ENCODE results near the gene TIMM44. TPM values are rescaled to one million over a fixed set of nuclear protein-coding genes. Genes with fewer than 3 reads are reported as not detected.
A peak's percentile ranks its signal among the peaks of the same experiment; 100 is the strongest.

The TIMM44 gene
- total RNA-seq, 1 donor from 2014 or later, result 151 TPM

DNA sequence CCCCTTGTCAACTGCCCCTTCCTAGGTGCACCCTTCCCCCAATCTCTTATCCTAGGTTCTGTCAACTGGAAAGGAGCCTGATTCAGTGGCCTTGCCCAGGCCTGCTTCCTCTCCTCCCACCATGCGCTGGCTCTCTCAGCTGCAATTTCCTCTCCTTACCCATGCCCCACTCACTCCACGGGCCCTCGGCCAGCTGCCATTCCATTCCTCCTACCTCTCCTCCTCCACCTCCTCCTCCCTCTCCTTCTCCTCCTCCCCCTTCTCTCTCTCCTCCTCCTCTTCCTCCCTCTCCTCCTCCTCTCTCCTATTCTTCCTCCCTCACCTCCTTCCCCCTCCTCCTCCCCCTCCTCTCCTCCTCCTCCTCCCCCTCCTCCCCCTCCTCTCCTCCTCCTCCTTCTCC lies 9.6 kb upstream of the TIMM44 start:
- Histone ChIP-seq H3K27me3 (no peaks in the 10 kb centered on the region), H3K36me3 (no peaks in the 10 kb centered on the region), H3K9me3 (no peaks in the 10 kb centered on the region), H3K27ac (no peak overlapping the region), H3K4me1 (no peaks in the 10 kb centered on the region), H3K4me3 (no peak overlapping the region)
- TF ChIP-seq CTCF (IDR thresholded peaks at IDR 0.05), result no peak
- no peak for DNase-seq (ENCODE audit: low spot score in 2 of 2)
- intact Hi-C loops (cut with DNase I), result no loop called here

GRCh38 chr19:7947939-7948338 lies 4.5 kb upstream of the TIMM44 start:
- intact Hi-C loops (cut with DNase I), result no loop called here
- TF ChIP-seq CTCF (IDR thresholded peaks at IDR 0.05), result no peak
- no peak for DNase-seq (ENCODE audit: low spot score in 2 of 2)
- no peak overlapping the region for H3K27ac ChIP-seq
- no peak overlapping the region for H3K4me3 ChIP-seq
- H3K27me3 ChIP-seq, result no peaks in the 10 kb centered on the region
- H3K9me3 ChIP-seq, result no peaks in the 10 kb centered on the region
- no peaks in the 10 kb centered on the region for H3K36me3 ChIP-seq
- H3K4me1 ChIP-seq, result peaks cover 0 to under 1% of the 10 kb centered on the region in 2 donors

DNA sequence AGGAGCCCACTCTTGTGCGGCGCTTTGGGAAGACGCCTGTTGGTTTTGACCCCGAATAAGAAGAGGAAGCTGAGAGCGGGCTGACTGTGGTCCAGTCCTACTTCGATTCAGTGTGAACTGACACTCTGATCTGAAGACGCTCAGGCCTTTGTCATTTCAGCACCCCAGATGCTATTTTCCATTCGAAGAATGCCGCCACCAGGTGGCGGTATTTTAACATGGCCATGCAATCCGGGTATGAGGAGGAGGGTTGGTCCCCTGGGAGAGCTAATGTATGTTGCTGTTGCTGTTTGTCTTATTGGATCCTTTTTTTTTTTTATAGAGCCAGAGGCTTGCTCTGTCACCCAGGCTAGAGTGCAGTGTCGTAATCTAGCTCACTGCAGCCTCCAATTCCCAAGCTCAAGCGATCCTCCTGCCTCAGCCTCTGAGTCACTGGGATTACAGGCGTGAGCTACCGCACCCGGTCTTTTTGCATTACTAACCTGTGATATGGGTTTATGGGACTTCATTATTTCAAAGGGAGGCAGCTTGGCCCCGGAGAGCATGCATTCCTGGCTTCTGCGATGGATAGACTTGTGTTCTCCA lies 803 bp upstream of the TIMM44 start:
- H3K27me3 ChIP-seq, result no peaks in the 10 kb centered on the region
- DNase-seq (ENCODE audit: low spot score in 2 of 2), result peak; percentile 57 to 93
- intact Hi-C loops (cut with DNase I), result loop anchor here (1.0 to 2.0 kb wide), 2 partner anchors 58 to 309 kb away; no protein-coding TSS in a partner anchor
- peak overlapping the region; percentile 68 to 78 for H3K27ac ChIP-seq
- peak overlapping the region; percentile 56 to 72 for H3K4me3 ChIP-seq
- H3K36me3 ChIP-seq, result peaks cover 10 to 13% of the 10 kb centered on the region in 2 donors
- H3K9me3 ChIP-seq, result no peaks in the 10 kb centered on the region
- TF ChIP-seq CTCF (IDR thresholded peaks at IDR 0.05), result peak; percentile 71 to 85 (median 79)
- peaks cover 0 to 13% of the 10 kb centered on the region in 2 donors for H3K4me1 ChIP-seq

DNA sequence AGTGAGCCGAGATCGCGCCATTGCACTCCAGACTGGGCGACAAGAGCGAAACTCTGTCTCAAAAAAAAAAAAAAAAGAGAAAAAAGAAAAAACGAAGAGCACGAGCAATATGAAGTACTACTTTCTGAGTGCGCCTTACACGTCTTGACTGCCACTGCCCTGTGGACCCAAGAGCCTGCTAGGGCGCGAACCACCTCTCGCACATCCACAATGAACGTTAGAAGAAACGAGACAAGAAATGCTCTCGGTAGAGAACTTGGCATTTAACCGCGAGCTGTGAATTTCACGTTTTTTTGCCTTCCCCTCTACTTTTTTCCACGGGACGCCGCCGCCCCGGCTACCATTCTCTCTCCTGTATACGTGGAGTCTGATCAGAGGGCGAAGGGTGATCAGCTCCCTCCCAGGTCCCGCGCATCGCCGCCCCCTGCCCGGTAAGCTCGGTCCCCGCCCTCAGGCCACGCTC lies 454 bp downstream of the TIMM44 start:
- Histone ChIP-seq H3K36me3 (peaks cover 17 to 19% of the 10 kb centered on the region in 2 donors), H3K27ac (peak overlapping the region; percentile 91 to 93), H3K9me3 (no peaks in the 10 kb centered on the region), H3K4me1 (peaks cover 0 to 13% of the 10 kb centered on the region in 2 donors), H3K27me3 (no peaks in the 10 kb centered on the region), H3K4me3 (peak overlapping the region; percentile 58 to 81)
- TF ChIP-seq CTCF (IDR thresholded peaks at IDR 0.05), result no peak
- intact Hi-C loops (cut with DNase I), result loop anchor here (1.0 kb wide), 3 partner anchors 14 to 40 kb away; partner anchors contain the start of genes MAP2K7 and SNAPC2
- no peak for DNase-seq (ENCODE audit: low spot score in 2 of 2)

- Histone ChIP-seq H3K27ac (no peak overlapping the region), H3K27me3 (no peaks in the 10 kb centered on the region), H3K9me3 (no peaks in the 10 kb centered on the region), H3K4me1 (peaks cover 0 to 13% of the 10 kb centered on the region in 2 donors), H3K36me3 (peaks cover 27 to 29% of the 10 kb centered on the region in 2 donors), H3K4me3 (peak overlapping the region; percentile 58 to 81)
- intact Hi-C loops (cut with DNase I), result no loop called here
- DNase-seq (ENCODE audit: low spot score in 2 of 2), result no peak
- TF ChIP-seq CTCF (IDR thresholded peaks at IDR 0.05), result no peak
Measured at GRCh38 chr19:7941895-7942596, 1.4 kb downstream of the TIMM44 start.
